ENCODE measurements around the gene TMEM17.

The TMEM17 gene

GRCh38 chr2:62505750-62506420 is at the start of gene TMEM17:
TSS of gene TMEM17 (minus strand) at chr2:62506195. CDS start at chr2:62506129, 66 bp downstream.
- TF ChIP-seq CTCF (IDR thresholded peaks at IDR 0.05): no peak
- H2AFZ ChIP-seq: peak within 1 kb of the TSS; percentile 90

GRCh38 chr2:62554440-62554839 is 48.4 kb upstream of the TMEM17 start:
- H3K9me3 ChIP-seq (ENCODE audit: control insufficient read depth, low read length): no peaks in the 10 kb centered on the region
- H3K4me1 ChIP-seq: no peaks in the 10 kb centered on the region
- no peak overlapping the region for H3K4me2 ChIP-seq (ENCODE audit: low read length)
- no peak for TF ChIP-seq CTCF (IDR thresholded peaks at IDR 0.05)
- H3K9ac ChIP-seq: no peak overlapping the region
- H3K27ac ChIP-seq: no peak overlapping the region
- H3K4me3 ChIP-seq (ENCODE audit: low read depth, low read length): no peak overlapping the region
- H3K27me3 ChIP-seq (ENCODE audit: control insufficient read depth, insufficient read depth, low read length): no peaks in the 10 kb centered on the region
- H2AFZ ChIP-seq: no peak overlapping the region
- no peaks in the 10 kb centered on the region for H3K79me2 ChIP-seq
- H3K36me3 ChIP-seq (ENCODE audit: control insufficient read depth, insufficient read depth, low read length): no peaks in the 10 kb centered on the region

More at GRCh38 chr2:62505750-62506420, at the start of gene TMEM17:
- no peaks in the 10 kb centered on the region for H3K4me1 ChIP-seq
- H3K4me3 ChIP-seq (ENCODE audit: low read depth, low read length): peak within 1 kb of the TSS; percentile 84
- no peaks in the 10 kb centered on the region for H3K79me2 ChIP-seq
- peak within 1 kb of the TSS; percentile 91 for H3K27ac ChIP-seq
- no peaks in the 10 kb centered on the region for H3K27me3 ChIP-seq (ENCODE audit: control insufficient read depth, insufficient read depth, low read length)
- peaks cover 3% of the 10 kb centered on the region for H3K36me3 ChIP-seq (ENCODE audit: control insufficient read depth, insufficient read depth, low read length)
- H3K9me3 ChIP-seq (ENCODE audit: control insufficient read depth, low read length): no peaks in the 10 kb centered on the region
- H3K4me2 ChIP-seq (ENCODE audit: low read length): peak within 1 kb of the TSS; percentile 79
- H3K9ac ChIP-seq: peak within 1 kb of the TSS; percentile 12

- TF ChIP-seq CTCF (IDR thresholded peaks at IDR 0.05): no peak
- H3K79me2 ChIP-seq: no peaks in the 10 kb centered on the region
- no peak overlapping the region for H2AFZ ChIP-seq
- H3K4me2 ChIP-seq (ENCODE audit: low read length): no peak overlapping the region
- H3K36me3 ChIP-seq (ENCODE audit: control insufficient read depth, insufficient read depth, low read length): no peaks in the 10 kb centered on the region
- H3K27me3 ChIP-seq (ENCODE audit: control insufficient read depth, insufficient read depth, low read length): no peaks in the 10 kb centered on the region
- no peaks in the 10 kb centered on the region for H3K4me1 ChIP-seq
- H3K9me3 ChIP-seq (ENCODE audit: control insufficient read depth, low read length): no peaks in the 10 kb centered on the region
- H3K4me3 ChIP-seq (ENCODE audit: low read depth, low read length): no peak overlapping the region
- no peak overlapping the region for H3K27ac ChIP-seq
- no peak overlapping the region for H3K9ac ChIP-seq
Measured at GRCh38 chr2:62550461-62550860, 44.5 kb upstream of the TMEM17 start.

GRCh38 chr2:62547854-62548253 is 41.9 kb upstream of the TMEM17 start:
- no peak for TF ChIP-seq CTCF (IDR thresholded peaks at IDR 0.05)

GRCh38 chr2:62545261-62545660 is 39.3 kb upstream of the TMEM17 start:
- Histone ChIP-seq H3K9ac (no peak overlapping the region), H3K4me2 (ENCODE audit: low read length) (no peak overlapping the region), H3K79me2 (no peaks in the 10 kb centered on the region), H2AFZ (no peak overlapping the region), H3K4me3 (ENCODE audit: low read depth, low read length) (no peak overlapping the region), H3K36me3 (ENCODE audit: control insufficient read depth, insufficient read depth, low read length) (no peaks in the 10 kb centered on the region), H3K4me1 (no peaks in the 10 kb centered on the region), H3K27me3 (ENCODE audit: control insufficient read depth, insufficient read depth, low read length) (no peaks in the 10 kb centered on the region), H3K27ac (no peak overlapping the region), H3K9me3 (ENCODE audit: control insufficient read depth, low read length) (no peaks in the 10 kb centered on the region)
- no peak for TF ChIP-seq CTCF (IDR thresholded peaks at IDR 0.05)

More at GRCh38 chr2:62547854-62548253, 41.9 kb upstream of the TMEM17 start:
- no peak overlapping the region for H3K27ac ChIP-seq
- H3K4me2 ChIP-seq (ENCODE audit: low read length): no peak overlapping the region
- H3K36me3 ChIP-seq (ENCODE audit: control insufficient read depth, insufficient read depth, low read length): no peaks in the 10 kb centered on the region
- no peak overlapping the region for H3K4me3 ChIP-seq (ENCODE audit: low read depth, low read length)
- H3K27me3 ChIP-seq (ENCODE audit: control insufficient read depth, insufficient read depth, low read length): no peaks in the 10 kb centered on the region
- no peaks in the 10 kb centered on the region for H3K79me2 ChIP-seq
- H3K4me1 ChIP-seq: no peaks in the 10 kb centered on the region
- no peaks in the 10 kb centered on the region for H3K9me3 ChIP-seq (ENCODE audit: control insufficient read depth, low read length)
- H3K9ac ChIP-seq: no peak overlapping the region
- no peak overlapping the region for H2AFZ ChIP-seq

Data from parathyroid adenoma (tissue), 2 donors.